T-helper 2 cell treated with Interferon-gamma antibody and Interleukin-4, amounts not matched to agents 5 μg/mL and 100 μg/mL, for 36 hours (primary cell): ENCODE results near the gene SAMD4B.

ENCODE experiments used
- DNase-seq: peaks from one replicate; pipeline ENCODE4 v3.0.0; 2021; ENCODE audit warnings: low spot score
- H3K27ac Mint-ChIP-seq: one replicate; pipeline ENCODE4 v1.8.0; 2021; ENCODE audit warnings: mild to moderate bottlenecking, mixed read lengths
- H3K27me3 Mint-ChIP-seq: one replicate; pipeline ENCODE4 v1.8.0; 2021; ENCODE audit warnings: low read depth, mixed read lengths
- H3K36me3 Mint-ChIP-seq: one replicate; pipeline ENCODE4 v1.8.0; 2021; ENCODE audit warnings: low read depth, mixed read lengths
- H3K4me1 Mint-ChIP-seq: one replicate; pipeline ENCODE4 v1.8.0; 2021; ENCODE audit warnings: low read depth, mixed read lengths
- H3K4me3 Mint-ChIP-seq: one replicate; pipeline ENCODE4 v1.8.0; 2022; ENCODE audit warnings: mild to moderate bottlenecking, moderate library complexity, mixed read lengths
- H3K9me3 Mint-ChIP-seq: one replicate; pipeline ENCODE4 v1.8.0; 2021; ENCODE audit warnings: mixed read lengths

The SAMD4B gene

GRCh38 chr19:39415111-39416046 is 73.2 kb downstream of the SAMD4B start:
- H3K4me3 Mint-ChIP-seq: no peak overlapping the region

DNA sequence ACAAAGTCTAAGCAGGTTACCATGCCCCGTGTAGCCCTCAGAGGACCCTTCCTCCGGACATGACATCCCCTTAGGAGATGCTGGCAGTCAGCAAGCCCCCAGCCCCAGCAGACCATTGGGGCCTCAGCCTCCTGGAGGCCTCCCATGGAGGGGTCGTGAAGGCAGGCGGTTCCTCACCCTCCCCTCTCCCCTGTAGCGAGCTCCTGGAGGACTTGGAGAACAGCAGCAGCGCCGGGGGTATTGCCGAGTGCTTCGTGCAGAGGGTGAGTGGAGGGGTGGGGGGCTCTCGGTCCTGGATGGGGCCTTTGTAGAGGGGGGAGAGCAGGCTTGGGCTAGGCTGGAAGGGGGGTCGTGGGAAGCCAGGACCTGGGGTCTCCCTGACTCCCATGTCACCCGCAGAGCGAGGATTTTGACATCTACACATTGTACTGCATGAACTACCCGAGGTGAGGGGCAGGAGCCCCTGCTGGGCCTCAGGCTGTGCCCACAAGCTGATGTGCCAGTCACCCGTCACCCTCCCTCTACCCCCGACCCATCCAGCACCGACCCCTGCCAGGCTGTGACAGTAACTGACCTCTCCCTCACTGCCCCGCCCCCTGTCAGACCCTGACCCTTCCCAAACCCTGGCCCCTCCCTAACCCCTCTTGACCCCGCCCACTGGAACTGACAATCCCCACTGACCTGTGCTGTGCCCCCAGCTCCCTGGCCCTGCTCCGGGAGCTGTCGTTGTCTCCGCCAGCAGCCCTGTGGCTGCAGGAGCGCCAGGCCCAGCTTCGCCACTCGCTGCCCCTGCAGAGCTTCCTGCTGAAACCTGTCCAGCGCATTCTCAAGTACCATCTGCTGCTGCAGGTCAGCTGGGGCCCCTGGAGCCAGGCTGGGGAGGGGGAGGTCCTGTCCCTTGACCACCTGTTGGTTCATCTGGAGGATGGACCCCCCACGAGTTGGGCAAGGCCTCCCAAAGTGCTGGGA is 74.2 kb downstream of the SAMD4B start:
- Mint-ChIP-seq H3K9me3 (no peaks in the 10 kb centered on the region), H3K36me3 (peaks cover 15% of the 10 kb centered on the region), H3K27me3 (peaks cover 4% of the 10 kb centered on the region), H3K4me1 (peaks cover 17% of the 10 kb centered on the region), H3K27ac (no peak overlapping the region), H3K4me3 (no peak overlapping the region)
- no peak for DNase-seq

More at GRCh38 chr19:39415111-39416046, 73.2 kb downstream of the SAMD4B start:
- no peak for DNase-seq
- H3K4me1 Mint-ChIP-seq: peaks cover 27% of the 10 kb centered on the region
- H3K36me3 Mint-ChIP-seq: peaks cover 23% of the 10 kb centered on the region
- peaks cover 4% of the 10 kb centered on the region for H3K27me3 Mint-ChIP-seq
- H3K27ac Mint-ChIP-seq: no peak overlapping the region
- no peaks in the 10 kb centered on the region for H3K9me3 Mint-ChIP-seq

DNA sequence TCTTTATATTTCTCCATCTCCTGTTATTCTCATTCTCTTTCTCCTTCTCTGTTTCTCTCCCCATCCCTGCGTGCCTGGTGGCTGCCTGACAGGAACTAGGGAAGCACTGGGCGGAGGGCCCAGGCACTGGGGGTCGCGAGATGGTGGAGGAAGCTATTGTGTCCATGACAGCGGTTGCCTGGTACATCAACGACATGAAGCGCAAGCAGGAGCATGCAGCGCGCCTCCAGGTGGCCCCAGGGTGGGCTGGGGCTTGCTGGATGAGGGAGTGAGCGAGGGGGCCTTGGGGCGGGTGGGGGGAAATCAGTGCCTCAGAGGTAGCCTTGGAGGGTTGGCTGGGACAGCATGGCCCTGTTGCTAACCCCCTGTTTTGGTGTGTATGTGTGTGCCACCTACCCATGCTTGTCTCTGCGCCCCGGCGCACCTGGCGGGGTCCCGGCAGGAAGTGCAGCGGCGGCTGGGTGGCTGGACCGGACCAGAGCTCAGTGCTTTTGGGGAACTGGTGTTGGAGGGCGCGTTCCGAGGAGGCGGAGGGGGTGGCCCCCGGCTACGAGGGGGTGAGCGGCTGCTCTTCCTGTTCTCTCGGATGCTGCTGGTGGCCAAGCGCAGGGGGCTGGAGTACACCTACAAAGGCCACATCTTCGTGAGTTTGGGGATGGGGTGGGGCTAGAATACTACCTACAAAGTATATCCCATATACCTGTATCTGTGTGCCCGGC is 75.4 kb downstream of the SAMD4B start:
- H3K9me3 Mint-ChIP-seq: no peaks in the 10 kb centered on the region
- no peaks in the 10 kb centered on the region for H3K27me3 Mint-ChIP-seq
- peaks cover 11% of the 10 kb centered on the region for H3K4me1 Mint-ChIP-seq
- no peak overlapping the region for H3K4me3 Mint-ChIP-seq
- no peak for DNase-seq
- H3K27ac Mint-ChIP-seq: no peak overlapping the region
- H3K36me3 Mint-ChIP-seq: peaks cover 14% of the 10 kb centered on the region

DNA sequence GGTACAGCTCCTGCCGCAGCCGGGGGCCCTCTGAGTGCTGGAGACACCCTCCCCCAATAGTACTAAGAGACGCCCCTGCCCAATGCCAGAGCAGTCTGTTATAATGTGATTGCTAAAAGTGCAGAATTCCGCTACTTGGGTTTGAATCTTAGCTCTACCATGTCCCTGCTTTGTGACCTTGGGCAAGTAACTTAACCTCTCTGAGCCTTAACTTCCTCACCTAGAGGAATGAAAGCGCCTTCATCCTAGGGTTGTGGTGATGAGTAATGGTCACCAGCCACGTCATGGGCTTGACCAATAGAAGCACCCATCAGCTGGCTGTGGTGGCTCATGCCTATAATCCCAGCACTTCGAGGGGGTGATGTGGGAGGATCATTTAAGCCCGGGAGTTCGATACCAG is 76.8 kb downstream of the SAMD4B start:
- Mint-ChIP-seq H3K9me3 (no peaks in the 10 kb centered on the region), H3K4me1 (peaks cover 7% of the 10 kb centered on the region), H3K27ac (no peak overlapping the region), H3K36me3 (peaks cover 21% of the 10 kb centered on the region), H3K27me3 (no peaks in the 10 kb centered on the region), H3K4me3 (no peak overlapping the region)
- no peak for DNase-seq

DNA sequence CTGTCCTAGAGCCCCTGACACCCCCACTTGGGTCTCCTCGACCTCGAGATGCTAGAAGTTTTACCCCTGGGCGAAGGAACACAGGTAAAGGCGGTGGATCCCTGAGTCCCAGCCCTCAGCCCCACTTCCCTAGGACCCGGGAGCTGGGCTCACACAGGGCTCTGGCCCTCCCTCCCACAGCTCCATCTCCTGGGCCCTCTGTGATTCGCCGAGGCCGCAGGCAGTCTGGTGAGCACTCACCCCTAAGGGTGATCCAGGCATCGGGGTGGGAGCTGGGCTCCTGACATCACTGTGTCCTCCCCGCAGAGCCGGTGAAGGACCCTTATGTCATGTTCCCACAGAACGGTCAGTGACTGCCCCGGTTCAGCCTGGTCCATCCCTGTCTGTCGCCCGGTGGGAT is 78.5 kb downstream of the SAMD4B start:
- no peak for DNase-seq
- H3K4me1 Mint-ChIP-seq: no peaks in the 10 kb centered on the region
- H3K36me3 Mint-ChIP-seq: peaks cover 26% of the 10 kb centered on the region
- H3K4me3 Mint-ChIP-seq: no peak overlapping the region
- H3K9me3 Mint-ChIP-seq: no peaks in the 10 kb centered on the region
- no peak overlapping the region for H3K27ac Mint-ChIP-seq
- H3K27me3 Mint-ChIP-seq: no peaks in the 10 kb centered on the region

DNA sequence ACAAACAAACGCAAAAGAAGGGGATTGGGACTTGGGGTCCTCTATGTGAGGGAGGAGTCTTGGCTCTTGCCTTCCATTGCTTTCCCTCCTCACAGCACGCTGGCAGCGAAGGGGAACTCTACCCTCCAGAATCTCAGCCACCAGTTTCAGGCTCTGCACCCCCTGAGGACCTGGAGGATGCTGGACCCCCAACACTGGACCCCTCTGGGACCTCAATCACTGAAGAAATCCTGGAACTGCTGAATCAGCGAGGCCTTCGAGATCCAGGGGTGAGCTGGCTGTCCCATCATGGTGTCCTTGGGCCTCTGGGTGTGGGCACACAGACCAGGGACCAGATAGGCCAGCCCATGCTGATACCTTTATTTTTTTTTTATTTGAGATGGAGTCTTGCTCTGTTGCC is 79.8 kb downstream of the SAMD4B start:
- no peak overlapping the region for H3K4me3 Mint-ChIP-seq
- DNase-seq: no peak
- H3K27ac Mint-ChIP-seq: no peak overlapping the region

DNA sequence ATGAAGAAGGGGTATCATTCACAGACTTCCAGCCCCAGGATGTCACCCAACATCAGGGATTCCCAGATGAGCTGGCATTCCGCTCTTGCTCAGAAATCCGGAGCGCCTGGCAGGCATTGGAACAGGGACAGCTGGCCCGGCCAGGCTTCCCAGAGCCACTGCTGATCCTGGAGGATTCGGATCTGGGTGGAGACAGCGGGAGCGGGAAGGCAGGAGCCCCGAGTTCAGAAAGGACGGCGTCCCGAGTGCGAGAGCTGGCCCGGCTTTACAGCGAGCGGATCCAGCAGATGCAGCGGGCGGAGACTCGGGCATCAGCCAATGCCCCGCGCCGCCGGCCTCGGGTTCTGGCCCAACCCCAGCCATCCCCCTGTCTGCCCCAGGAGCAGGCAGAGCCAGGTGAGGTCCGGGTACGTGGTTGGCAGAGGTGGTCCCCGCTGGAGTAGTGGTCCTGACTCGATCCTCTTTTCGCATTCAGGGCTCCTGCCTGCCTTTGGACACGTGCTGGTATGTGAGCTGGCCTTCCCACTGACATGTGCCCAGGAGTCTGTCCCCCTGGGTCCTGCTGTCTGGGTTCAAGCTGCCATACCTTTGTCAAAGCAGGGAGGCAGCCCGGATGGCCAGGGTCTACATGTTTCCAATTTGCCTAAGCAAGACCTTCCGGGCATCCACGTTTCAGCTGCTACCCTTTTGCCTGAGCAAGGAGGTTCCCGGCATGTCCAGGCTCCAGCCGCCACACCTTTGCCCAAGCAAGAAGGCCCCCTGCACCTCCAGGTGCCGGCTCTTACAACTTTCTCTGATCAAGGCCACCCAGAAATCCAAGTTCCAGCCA is 81.3 kb downstream of the SAMD4B start:
- peaks cover 25% of the 10 kb centered on the region for H3K36me3 Mint-ChIP-seq

More for the DNA sequence above, 79.8 kb downstream of the SAMD4B start:
- H3K36me3 Mint-ChIP-seq: peaks cover 27% of the 10 kb centered on the region
- H3K4me1 Mint-ChIP-seq: no peaks in the 10 kb centered on the region
- H3K27me3 Mint-ChIP-seq: no peaks in the 10 kb centered on the region
- no peaks in the 10 kb centered on the region for H3K9me3 Mint-ChIP-seq

GRCh38 chr19:39424934-39425333 is 82.7 kb downstream of the SAMD4B start:
- no peak overlapping the region for H3K4me3 Mint-ChIP-seq
- H3K4me1 Mint-ChIP-seq: no peaks in the 10 kb centered on the region
- no peak for DNase-seq
- no peaks in the 10 kb centered on the region for H3K27me3 Mint-ChIP-seq
- H3K9me3 Mint-ChIP-seq: no peaks in the 10 kb centered on the region
- H3K27ac Mint-ChIP-seq: no peak overlapping the region
- peaks cover 19% of the 10 kb centered on the region for H3K36me3 Mint-ChIP-seq

More for the DNA sequence above, 81.3 kb downstream of the SAMD4B start:
- Mint-ChIP-seq H3K4me3 (no peak overlapping the region), H3K27me3 (no peaks in the 10 kb centered on the region), H3K9me3 (no peaks in the 10 kb centered on the region), H3K27ac (no peak overlapping the region), H3K4me1 (no peaks in the 10 kb centered on the region)
- no peak for DNase-seq

DNA sequence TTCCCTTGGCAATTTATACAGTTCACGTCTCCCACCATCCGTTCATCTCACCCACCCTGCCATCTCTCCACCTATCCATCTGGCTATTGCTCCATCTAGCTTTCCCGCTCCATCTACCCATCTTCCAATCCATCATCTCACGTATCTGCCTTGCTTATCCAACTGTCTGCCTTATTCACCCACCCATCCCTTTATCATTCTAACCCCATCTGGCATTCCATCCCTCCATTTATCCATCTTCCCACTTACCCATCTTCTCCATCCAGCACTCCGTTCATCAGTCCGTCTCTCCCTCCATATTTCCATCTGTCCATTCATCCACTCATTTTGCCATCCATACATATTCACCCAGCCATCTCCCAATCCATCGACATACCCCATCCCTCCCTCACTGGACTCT is 83.5 kb downstream of the SAMD4B start:
- DNase-seq: no peak
- no peaks in the 10 kb centered on the region for H3K9me3 Mint-ChIP-seq
- H3K4me3 Mint-ChIP-seq: no peak overlapping the region
- H3K27me3 Mint-ChIP-seq: no peaks in the 10 kb centered on the region
- peaks cover 3% of the 10 kb centered on the region for H3K4me1 Mint-ChIP-seq
- H3K27ac Mint-ChIP-seq: no peak overlapping the region
- peaks cover 19% of the 10 kb centered on the region for H3K36me3 Mint-ChIP-seq

- H3K27ac Mint-ChIP-seq: no peak overlapping the region
- H3K36me3 Mint-ChIP-seq: peaks cover 21% of the 10 kb centered on the region
- no peaks in the 10 kb centered on the region for H3K9me3 Mint-ChIP-seq
- H3K4me1 Mint-ChIP-seq: peaks cover 7% of the 10 kb centered on the region
- DNase-seq: no peak
- H3K27me3 Mint-ChIP-seq: no peaks in the 10 kb centered on the region
- H3K4me3 Mint-ChIP-seq: no peak overlapping the region
Observed at GRCh38 chr19:39426170-39426569, 83.9 kb downstream of the SAMD4B start.

DNA sequence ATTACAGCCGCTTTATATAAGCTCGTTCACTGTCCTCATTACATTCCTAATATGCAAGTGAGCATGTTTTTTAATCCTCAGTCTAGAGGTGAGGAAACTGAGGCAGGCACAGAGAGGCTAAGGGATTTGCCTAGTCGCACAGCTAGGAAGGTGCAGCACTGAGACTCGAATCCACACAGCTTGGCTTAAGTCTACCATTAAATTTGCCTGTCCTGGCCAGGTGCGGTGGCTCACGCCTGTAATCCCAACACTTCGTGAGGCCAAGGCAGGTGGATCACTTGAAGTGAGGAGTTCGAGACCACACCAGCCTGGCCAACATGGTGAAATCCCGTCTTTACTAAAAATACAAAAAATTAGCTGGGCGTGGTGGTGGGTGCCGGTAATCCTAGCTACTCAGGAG is 85.5 kb downstream of the SAMD4B start:
- peaks cover 25% of the 10 kb centered on the region for H3K36me3 Mint-ChIP-seq
- H3K27ac Mint-ChIP-seq: no peak overlapping the region

GRCh38 chr19:39428283-39429112 is 86.3 kb downstream of the SAMD4B start:
- Mint-ChIP-seq H3K27me3 (no peaks in the 10 kb centered on the region), H3K9me3 (no peaks in the 10 kb centered on the region), H3K27ac (no peak overlapping the region), H3K4me1 (peaks cover 13% of the 10 kb centered on the region), H3K36me3 (peaks cover 29% of the 10 kb centered on the region), H3K4me3 (no peak overlapping the region)
- DNase-seq: no peak

More for the DNA sequence above, 85.5 kb downstream of the SAMD4B start:
- DNase-seq: no peak
- no peaks in the 10 kb centered on the region for H3K9me3 Mint-ChIP-seq
- H3K4me1 Mint-ChIP-seq: peaks cover 8% of the 10 kb centered on the region
- no peaks in the 10 kb centered on the region for H3K27me3 Mint-ChIP-seq
- no peak overlapping the region for H3K4me3 Mint-ChIP-seq
